NT2/D1 (cell line): ENCODE data around the gene CARD16.
"Not testable (repeated sequence)": the region's sequence is repeated elsewhere in the genome, so short reads cannot be mapped to it uniquely, and the experiment has no call there.

ENCODE experiments used
- DNase-seq: peaks from one replicate; pipeline ENCODE4 v3.0.0-alpha.2; 2011; ENCODE audit warnings: low read depth, low spot score
- H3K27me3 ChIP-seq: 2 replicates; pipeline ENCODE4 v1.6.0; 2011; ENCODE audit warnings: mild to moderate bottlenecking; ENCODE audit not compliant: insufficient read length, insufficient read depth
- H3K36me3 ChIP-seq: 2 replicates; pipeline ENCODE4 v1.6.1; 2011; ENCODE audit warnings: mild to moderate bottlenecking, low read length, mixed read lengths; ENCODE audit not compliant: insufficient read depth, insufficient read length
- H3K4me1 ChIP-seq: 2 replicates; pipeline ENCODE4 v1.5.1; 2011; ENCODE audit not compliant: insufficient read depth, insufficient read length
- H3K4me3 ChIP-seq: 2 replicates; pipeline ENCODE4 v1.5.1; 2011; ENCODE audit warnings: low read depth; ENCODE audit not compliant: insufficient read length
- H3K9ac ChIP-seq: 2 replicates; pipeline ENCODE4 v1.6.0; 2011; ENCODE audit warnings: low read depth; ENCODE audit not compliant: insufficient read length
- H3K9me3 ChIP-seq: 2 replicates; pipeline ENCODE4 v1.5.1; 2011; ENCODE audit warnings: mild to moderate bottlenecking, low read length; ENCODE audit not compliant: insufficient read depth
- SUZ12 ChIP-seq: IDR thresholded peaks from 2 replicates; pipeline ENCODE4 v1.6.1; 2011; ENCODE audit not compliant: insufficient read length, insufficient read depth; ENCODE audit errors: extremely low read depth
- YY1 ChIP-seq: IDR thresholded peaks from 2 replicates; pipeline ENCODE4 v1.6.1; 2011; ENCODE audit not compliant: insufficient read length, insufficient read depth
- ZNF274 ChIP-seq: IDR thresholded peaks from 2 replicates; pipeline ENCODE4 v1.6.1; 2011; ENCODE audit warnings: mild to moderate bottlenecking, low read depth, low read length

The CARD16 gene

GRCh38 chr11:105044557-105045524 is at the start of gene CARD16:
TSS of gene CARD16 (minus strand) at chr11:105045335. CDS start at chr11:105045297, 38 bp downstream.
- H3K9me3 ChIP-seq, H3K4me3 ChIP-seq, H3K9ac ChIP-seq, H3K4me1 ChIP-seq, DNase-seq, H3K27me3 ChIP-seq, H3K36me3 ChIP-seq: not testable (repeated sequence)

DNA sequence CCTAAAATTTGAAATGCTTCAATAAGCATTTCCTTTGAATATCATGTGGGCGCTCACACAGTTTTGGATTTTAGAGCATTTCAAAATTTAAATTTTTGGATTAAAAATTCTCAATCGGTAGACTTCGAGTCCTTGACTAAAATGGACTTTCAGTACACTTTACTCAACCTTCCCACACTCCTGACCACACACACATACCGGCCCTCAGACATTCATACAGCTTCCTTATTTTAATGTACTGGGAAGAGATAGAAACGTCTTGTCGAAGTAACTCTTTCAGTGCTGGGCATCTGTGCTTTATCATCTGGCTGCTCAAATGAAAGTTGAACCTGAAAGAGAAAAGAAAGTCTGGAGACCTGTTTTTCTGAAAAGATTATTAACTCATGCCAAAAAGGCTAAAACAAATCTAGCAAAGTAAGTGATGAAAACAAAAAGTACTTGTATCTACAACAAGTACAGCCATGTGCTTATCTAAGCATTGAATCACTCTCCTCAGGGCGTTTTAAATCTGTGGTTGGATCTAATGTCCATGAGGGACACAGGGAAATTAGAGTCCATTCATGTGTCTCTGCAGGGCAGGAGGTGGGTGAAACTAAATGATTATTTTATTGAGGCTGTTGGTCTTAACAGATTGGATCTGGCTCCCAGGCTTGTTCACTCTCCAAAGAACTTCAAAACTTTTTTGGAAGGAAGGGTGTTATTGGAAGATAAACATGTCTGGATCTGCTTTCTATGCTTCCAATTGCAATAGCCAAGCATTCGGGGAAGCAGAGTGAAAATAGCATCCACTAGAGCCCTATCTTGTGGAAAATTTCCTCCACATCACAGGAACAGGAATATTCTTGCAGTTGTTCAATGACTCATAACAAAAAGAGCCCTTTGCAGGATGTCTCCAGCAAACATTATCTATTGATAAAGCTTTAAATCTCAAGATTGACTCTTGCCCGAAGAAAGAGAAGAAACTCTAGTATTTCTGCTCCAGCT is 47.4 kb upstream of the CARD16 start:
- Histone ChIP-seq H3K4me3 (no peak overlapping the region), H3K36me3 (no peaks in the 10 kb centered on the region), H3K9me3 (no peaks in the 10 kb centered on the region), H3K4me1 (no peaks in the 10 kb centered on the region), H3K9ac (no peak overlapping the region), H3K27me3 (no peaks in the 10 kb centered on the region)
- TF ChIP-seq YY1 (no peak), SUZ12 (no peak)
- no peak for DNase-seq

GRCh38 chr11:105081412-105082150 is 36.4 kb upstream of the CARD16 start:
- H3K4me1 ChIP-seq, result no peaks in the 10 kb centered on the region
- TF ChIP-seq ZNF274, result no peak
- TF ChIP-seq YY1, result no peak
- no peak for TF ChIP-seq SUZ12
- H3K27me3 ChIP-seq, result no peaks in the 10 kb centered on the region
- H3K36me3 ChIP-seq, result no peaks in the 10 kb centered on the region
- no peak overlapping the region for H3K9ac ChIP-seq
- H3K4me3 ChIP-seq, result no peak overlapping the region
- no peak for DNase-seq
- H3K9me3 ChIP-seq, result no peaks in the 10 kb centered on the region

DNA sequence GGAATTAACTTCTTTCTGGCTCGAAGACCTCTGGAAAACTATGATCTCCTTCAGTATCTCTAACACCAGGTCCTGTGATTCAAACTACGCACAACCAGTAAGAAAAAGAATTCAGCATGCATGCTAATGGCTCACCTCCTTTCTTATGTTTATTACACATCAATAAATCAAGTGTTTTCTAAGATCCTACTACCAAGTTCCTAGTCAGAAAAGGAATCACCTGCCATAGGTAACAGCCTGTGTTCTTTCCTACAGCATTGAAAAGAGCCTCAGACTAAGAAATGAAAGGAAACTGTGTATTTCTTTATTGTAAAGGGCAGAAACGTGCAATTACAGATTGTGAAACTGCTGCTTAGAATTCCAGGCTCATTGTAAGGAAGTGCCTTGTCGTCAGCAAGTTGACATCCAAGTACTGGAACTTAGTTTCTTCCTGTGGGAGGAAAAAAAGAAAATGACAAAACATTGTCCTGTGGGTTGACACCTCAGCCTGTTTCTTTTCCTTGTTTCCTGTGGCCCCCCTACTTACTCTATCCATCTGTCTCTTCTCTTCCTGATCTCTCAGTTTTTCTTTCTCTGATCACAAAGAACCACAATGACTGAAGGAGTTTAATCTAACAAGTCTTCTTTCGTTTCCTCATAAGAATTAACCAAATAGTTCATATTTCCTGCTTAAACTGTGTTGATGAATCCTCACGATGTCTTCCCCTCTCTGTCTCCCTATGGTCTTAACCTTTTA is 35.2 kb upstream of the CARD16 start:
- not testable (repeated sequence) for H3K9me3 ChIP-seq, DNase-seq, H3K27me3 ChIP-seq, H3K9ac ChIP-seq, H3K4me1 ChIP-seq, H3K4me3 ChIP-seq, H3K36me3 ChIP-seq

DNA sequence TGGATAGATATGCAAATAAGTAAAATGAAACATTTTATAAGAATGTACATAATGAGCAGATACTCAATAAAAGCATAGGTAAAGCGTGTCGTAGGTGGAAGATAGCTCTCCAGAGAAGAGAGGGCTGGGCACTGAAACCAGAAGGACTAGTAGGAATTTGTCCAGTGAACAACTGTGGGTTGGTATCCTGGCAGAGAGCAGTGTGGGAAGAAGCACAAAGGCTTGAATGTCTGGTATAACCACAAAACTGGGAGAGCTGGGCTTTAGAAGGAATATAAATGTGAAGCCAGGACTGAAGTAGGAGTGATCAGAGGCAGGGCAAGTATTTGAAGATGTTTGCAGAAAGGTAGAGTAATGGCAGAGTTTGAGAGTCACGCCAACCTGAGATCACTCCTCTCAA is 33.1 kb upstream of the CARD16 start:
- TF ChIP-seq YY1 (no peak), ZNF274 (no peak), SUZ12 (no peak)
- DNase-seq, result no peak
- Histone ChIP-seq H3K4me3 (no peak overlapping the region), H3K27me3 (no peaks in the 10 kb centered on the region), H3K9ac (no peak overlapping the region), H3K9me3 (no peaks in the 10 kb centered on the region), H3K4me1 (no peaks in the 10 kb centered on the region), H3K36me3 (no peaks in the 10 kb centered on the region)

DNA sequence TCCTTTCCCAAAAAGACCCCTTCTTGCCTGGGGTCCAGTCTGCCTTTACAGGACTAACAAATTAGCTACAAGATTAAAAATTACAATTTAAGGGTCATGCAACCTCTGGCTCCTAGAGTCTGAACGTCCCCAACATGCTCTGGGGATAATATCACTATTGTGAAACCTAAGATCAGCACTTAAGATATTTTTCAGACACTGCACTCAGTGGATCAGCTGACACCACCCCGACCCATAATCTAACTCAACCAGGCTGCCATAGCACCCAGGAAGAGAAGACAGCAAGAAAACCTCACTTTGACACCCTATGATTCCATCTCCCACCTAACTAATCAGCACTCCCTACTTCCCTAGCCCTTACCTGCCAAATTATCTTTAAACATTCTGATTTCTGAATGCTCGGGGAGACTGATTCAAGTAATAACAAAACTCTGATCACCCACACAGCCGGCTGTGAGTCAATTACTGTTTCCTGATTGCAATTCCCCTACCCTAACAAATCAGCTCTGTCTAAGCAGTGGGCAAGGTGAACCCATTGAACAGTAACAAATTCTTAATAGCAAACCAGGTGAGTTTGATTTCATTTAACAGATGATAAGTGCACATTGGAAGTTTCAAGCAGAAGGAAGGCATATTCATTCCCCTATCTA is 32.1 kb upstream of the CARD16 start:
- not testable (repeated sequence) for H3K9ac ChIP-seq, DNase-seq, H3K36me3 ChIP-seq

More for the DNA sequence above, 32.1 kb upstream of the CARD16 start:
- not testable (repeated sequence) for H3K27me3 ChIP-seq, H3K4me3 ChIP-seq, H3K9me3 ChIP-seq, H3K4me1 ChIP-seq
